Astrocyte of the spinal cord (primary cell): ENCODE data around the gene TUBB4A.

Source experiments
- DNase-seq: peaks from one replicate; pipeline ENCODE4 v3.0.0; 2011; ENCODE audit warnings: low read depth, low spot score
- H3K4me3 ChIP-seq: 2 replicates; pipeline ENCODE4 v1.5.1; 2011; ENCODE audit warnings: low read depth, mild to moderate bottlenecking, low read length, moderate library complexity
- CTCF ChIP-seq: IDR thresholded peaks from 2 replicates; pipeline ENCODE4 v1.5.1; 2012; ENCODE audit warnings: low read depth, mild to moderate bottlenecking, low read length, inconsistent platforms
- in situ Hi-C: cut with HindIII; loops from 2 replicates; pipeline ENCODE4 v1.10.0; 2017; ENCODE audit warnings: low sequenced_read_pairs

TUBB4A gene

GRCh38 chr19:6491802-6492592 is 10.1 kb downstream of the TUBB4A start:
- no peak for TF ChIP-seq CTCF
- in situ Hi-C loops = no loop called here
- DNase-seq = no peak
- no peak overlapping the region for H3K4me3 ChIP-seq

- TF ChIP-seq CTCF = no peak
- H3K4me3 ChIP-seq = no peak overlapping the region
- in situ Hi-C loops = no loop called here
- DNase-seq = no peak
These were observed 12.0 kb downstream of the TUBB4A start for GRCh38 chr19:6490134-6490533.

GRCh38 chr19:6489278-6490061 is 12.6 kb downstream of the TUBB4A start:
- TF ChIP-seq CTCF = no peak
- H3K4me3 ChIP-seq = no peak overlapping the region
- no peak for DNase-seq
- in situ Hi-C loops = no loop called here

- DNase-seq = no peak
- in situ Hi-C loops = no loop called here
- H3K4me3 ChIP-seq = no peak overlapping the region
- no peak for TF ChIP-seq CTCF
These were observed 17.3 kb downstream of the TUBB4A start for GRCh38 chr19:6484831-6485230.

- H3K4me3 ChIP-seq = no peak overlapping the region
- DNase-seq = no peak
- in situ Hi-C loops = no loop called here
- TF ChIP-seq CTCF = no peak
These were observed 17.9 kb downstream of the TUBB4A start for GRCh38 chr19:6484230-6484629.

GRCh38 chr19:6483235-6483634 is 18.9 kb downstream of the TUBB4A start:
- no peak for TF ChIP-seq CTCF
- in situ Hi-C loops = no loop called here
- no peak for DNase-seq
- no peak overlapping the region for H3K4me3 ChIP-seq
